H9 (cell line): Measurements from ENCODE around the gene PCDH9. TPM values are rescaled to one million over a fixed set of nuclear protein-coding genes. Genes with fewer than 3 reads are reported as not detected.

Experiments
- DNase-seq: peaks from one replicate; pipeline ENCODE4 v3.0.0-alpha.2; 2017
- H2AFZ ChIP-seq: one replicate; pipeline ENCODE4 v1.6.1; 2013; ENCODE audit warnings: mild to moderate bottlenecking, low read length, control low read depth, moderate library complexity
- H2AK5ac ChIP-seq: 2 replicates; pipeline ENCODE4 v1.6.1; 2013; ENCODE audit warnings: low read length, control low read depth, mixed read lengths; ENCODE audit not compliant: insufficient read length
- H2BK120ac ChIP-seq: one replicate; pipeline ENCODE4 v1.6.1; 2013; ENCODE audit warnings: low read depth, mild to moderate bottlenecking, low read length, control low read depth, inconsistent platforms; ENCODE audit not compliant: poor library complexity, severe bottlenecking
- H2BK12ac ChIP-seq: 2 replicates; pipeline ENCODE4 v1.6.1; 2013; ENCODE audit warnings: low read length, control low read depth, mixed read lengths, low read depth; ENCODE audit not compliant: insufficient read length
- H2BK15ac ChIP-seq: 2 replicates; pipeline ENCODE4 v1.6.1; 2013; ENCODE audit warnings: low read depth, low read length, control low read depth
- H2BK20ac ChIP-seq: one replicate; pipeline ENCODE4 v1.6.1; 2013; ENCODE audit warnings: low read depth, mild to moderate bottlenecking, low read length, control low read depth, inconsistent platforms; ENCODE audit not compliant: poor library complexity, severe bottlenecking
- H2BK5ac ChIP-seq: 2 replicates; pipeline ENCODE4 v1.6.1; 2013; ENCODE audit warnings: low read length, control low read depth, mixed read lengths; ENCODE audit not compliant: insufficient read length
- H3K14ac ChIP-seq: 2 replicates; pipeline ENCODE4 v1.6.1; 2013; ENCODE audit warnings: low read length, control low read depth; ENCODE audit not compliant: insufficient read depth
- H3K18ac ChIP-seq: 2 replicates; pipeline ENCODE4 v1.6.1; 2013; ENCODE audit warnings: low read depth, mild to moderate bottlenecking, mixed read lengths, low read length, control low read depth; ENCODE audit not compliant: insufficient read length
- H3K23ac ChIP-seq: 2 replicates; pipeline ENCODE4 v1.6.1; 2013; ENCODE audit warnings: low read length, control low read depth, mixed read lengths, low read depth; ENCODE audit not compliant: insufficient read length
- H3K23me2 ChIP-seq: 2 replicates; pipeline ENCODE4 v1.6.1; 2013; ENCODE audit warnings: low read depth, mild to moderate bottlenecking, mixed read lengths, low read length, control low read depth; ENCODE audit not compliant: insufficient read length, poor library complexity, severe bottlenecking
- H3K27ac ChIP-seq: 2 replicates; pipeline ENCODE4 v1.5.1; 2013; ENCODE audit warnings: low read length, control low read depth, mixed read lengths, low read depth; ENCODE audit not compliant: insufficient read length
- H3K27me3 ChIP-seq: 2 replicates; pipeline ENCODE4 v1.6.1; 2013; ENCODE audit warnings: low read length, control low read depth, inconsistent platforms; ENCODE audit not compliant: insufficient read depth
- H3K4ac ChIP-seq: 2 replicates; pipeline ENCODE4 v1.6.1; 2013; ENCODE audit warnings: low read depth, mild to moderate bottlenecking, control low read depth, inconsistent platforms, low read length, moderate library complexity
- H3K4me1 ChIP-seq: 2 replicates; pipeline ENCODE4 v1.6.1; 2013; ENCODE audit warnings: low read length, control low read depth, inconsistent platforms; ENCODE audit not compliant: insufficient read depth
- H3K4me2 ChIP-seq: 2 replicates; pipeline ENCODE4 v1.6.1; 2013; ENCODE audit warnings: low read length, control low read depth, mixed read lengths; ENCODE audit not compliant: insufficient read length, insufficient read depth
- H3K56ac ChIP-seq: 2 replicates; pipeline ENCODE4 v1.6.1; 2013; ENCODE audit warnings: low read depth, mild to moderate bottlenecking, mixed read lengths, low read length, control low read depth; ENCODE audit not compliant: insufficient read length
- H3K79me1 ChIP-seq: 2 replicates; pipeline ENCODE4 v1.6.1; 2013; ENCODE audit warnings: low read depth, mild to moderate bottlenecking, moderate library complexity, low read length, control low read depth, inconsistent platforms; ENCODE audit not compliant: insufficient read depth, poor library complexity, severe bottlenecking
- H3K79me2 ChIP-seq: 2 replicates; pipeline ENCODE4 v1.6.1; 2013; ENCODE audit warnings: low read length, control low read depth, inconsistent platforms; ENCODE audit not compliant: insufficient read depth
- H3K9ac ChIP-seq: 2 replicates; pipeline ENCODE4 v1.6.1; 2013; ENCODE audit warnings: low read length, control low read depth, mixed read lengths; ENCODE audit not compliant: insufficient read length; ENCODE audit errors: extremely low read depth
- H3K9me3 ChIP-seq: one replicate; pipeline ENCODE4 v1.6.1; 2013; ENCODE audit warnings: low read depth, low read length, inconsistent platforms; ENCODE audit not compliant: control insufficient read depth
- H3T11ph ChIP-seq: one replicate; pipeline ENCODE4 v1.6.1; 2013; ENCODE audit warnings: mild to moderate bottlenecking, low read length, control low read depth, inconsistent platforms
- H4K20me1 ChIP-seq: one replicate; pipeline ENCODE4 v1.6.1; 2013; ENCODE audit not compliant: control insufficient read depth, insufficient read length, insufficient read depth
- H4K5ac ChIP-seq: 2 replicates; pipeline ENCODE4 v1.6.1; 2013; ENCODE audit warnings: low read depth, mild to moderate bottlenecking, mixed read lengths, low read length, control low read depth; ENCODE audit not compliant: insufficient read length
- H4K8ac ChIP-seq: replicated peaks from 2 replicates; pipeline ENCODE4 v1.6.1; 2013; ENCODE audit warnings: low read length, control low read depth, mixed read lengths, low read depth; ENCODE audit not compliant: insufficient read length
- H4K91ac ChIP-seq: 2 replicates; pipeline ENCODE4 v1.6.1; 2013; ENCODE audit warnings: low read depth, mild to moderate bottlenecking, moderate library complexity, mixed read lengths, low read length, control low read depth; ENCODE audit not compliant: insufficient read length
- H3K27ac Mint-ChIP-seq, 3 experiments: 2 replicates in 2 of 3; 3 replicates in 1 of 3; pipeline ENCODE4 v1.8.0; 2020 to 2021; ENCODE audit warnings: mixed read lengths in 3 of 3, mild to moderate bottlenecking in 1 of 3, moderate library complexity in 1 of 3
- H3K27me3 Mint-ChIP-seq: 2 replicates; pipeline ENCODE4 v1.8.0; 2021; ENCODE audit warnings: low read depth, mild to moderate bottlenecking, moderate library complexity, mixed read lengths
- H3K36me3 Mint-ChIP-seq, 3 experiments: 2 replicates in 2 of 3; 3 replicates in 1 of 3; pipeline ENCODE4 v1.8.0; 2020 to 2021; ENCODE audit warnings: low read depth in 3 of 3, mixed read lengths in 3 of 3; ENCODE audit not compliant: insufficient read depth in 1 of 3
- H3K4me1 Mint-ChIP-seq, 2 experiments: 2 replicates each; pipeline ENCODE4 v1.8.0; 2020; ENCODE audit warnings: mixed read lengths in 2 of 2
- H3K4me3 Mint-ChIP-seq, 2 experiments: 2 replicates in 1 of 2; 3 replicates in 1 of 2; pipeline ENCODE4 v1.8.0; 2020 to 2021; ENCODE audit warnings: mild to moderate bottlenecking in 2 of 2, mixed read lengths in 2 of 2, moderate library complexity in 1 of 2
- H3K9me3 Mint-ChIP-seq, 2 experiments: 2 replicates in 1 of 2; 3 replicates in 1 of 2; pipeline ENCODE4 v1.8.0; 2020; ENCODE audit warnings: mild to moderate bottlenecking in 2 of 2, mixed read lengths in 2 of 2, moderate library complexity in 1 of 2
- CTCF ChIP-seq: fragments of 200-600 bp; sonication (generic); conservative IDR thresholded peaks from 3 replicates; pipeline ENCODE4 v1.8.0; 2021; ENCODE audit warnings: antibody characterized with exemption, mild to moderate bottlenecking
- WGBS: extraction: QIAGEN DNeasy Blood & Tissue Kit; methylation state at CpG from one replicate; pipeline ENCODE4 v1.1.7; 2013; ENCODE audit warnings: missing lambda C conversion rate, low lambda C conversion rate, mixed read lengths; ENCODE audit not compliant: insufficient read length; ENCODE audit errors: extremely low coverage; 5-methylcytosine and 5-hydroxymethylcytosine counted together
- total RNA-seq: library from RNA; stranded (reverse); gene quantifications from 2 replicates; pipeline ENCODE4 v1.2.1, GENCODE V29; 2021

Gene PCDH9
- total RNA-seq, 1 experiment from 2014 or later: 0.11 TPM

DNA sequence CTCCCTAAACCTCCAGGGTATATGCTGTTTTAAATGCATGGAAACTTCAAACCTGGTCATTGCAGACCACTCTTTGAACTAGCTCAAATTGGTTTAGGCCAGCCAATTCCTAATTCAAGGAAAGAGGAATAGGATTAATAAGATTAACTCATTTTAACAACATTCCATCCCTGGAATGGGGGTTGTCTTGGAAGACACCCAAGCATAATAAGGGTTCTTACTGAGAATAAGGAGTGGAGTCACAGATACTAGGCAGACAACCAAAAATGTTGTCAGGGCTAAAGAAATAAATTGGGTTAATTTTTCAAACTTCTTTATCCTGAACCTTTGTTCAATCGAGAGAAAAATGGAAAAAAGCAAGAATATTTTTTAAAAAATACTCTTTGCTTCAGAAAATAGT, 186.2 kb downstream of the PCDH9 start:
- Histone ChIP-seq H3T11ph (no peak overlapping the region), H2AFZ (no peak overlapping the region), H3K9me3 (no peaks in the 10 kb centered on the region), H2AK5ac (no peak overlapping the region), H4K8ac (no peak overlapping the region), H2BK5ac (no peak overlapping the region), H3K4ac (no peak overlapping the region), H3K9ac (no peak overlapping the region), H3K27me3 (no peaks in the 10 kb centered on the region), H3K18ac (no peak overlapping the region), H3K4me2 (no peak overlapping the region), H2BK20ac (no peak overlapping the region), H3K79me1 (no peaks in the 10 kb centered on the region), H3K4me1 (no peaks in the 10 kb centered on the region), H3K56ac (no peak overlapping the region), H4K5ac (no peak overlapping the region), H4K20me1 (no peaks in the 10 kb centered on the region), H4K91ac (no peak overlapping the region), H3K79me2 (no peaks in the 10 kb centered on the region), H3K23me2 (no peaks in the 10 kb centered on the region), H3K23ac (no peak overlapping the region), H2BK15ac (no peak overlapping the region), H2BK12ac (no peak overlapping the region), H3K14ac (no peak overlapping the region), H3K27ac (no peak overlapping the region), H2BK120ac (no peak overlapping the region)
- TF ChIP-seq CTCF: no peak
- no peak for DNase-seq
- Mint-ChIP-seq H3K4me1 (peaks cover 0 to 6% of the 10 kb centered on the region in 2 experiments; a peak in 2 of 4 replicates), H3K27ac (no peak overlapping the region), H3K9me3 (no peaks in the 10 kb centered on the region), H3K27me3 (no peaks in the 10 kb centered on the region), H3K4me3 (no peak overlapping the region), H3K36me3 (no peaks in the 10 kb centered on the region; a peak in 1 of 7 replicates)
- no CpG with 5 or more reads among the region's 1 CpG for WGBS
